ENCODE data around the gene CNNM4.

Gene CNNM4

DNA sequence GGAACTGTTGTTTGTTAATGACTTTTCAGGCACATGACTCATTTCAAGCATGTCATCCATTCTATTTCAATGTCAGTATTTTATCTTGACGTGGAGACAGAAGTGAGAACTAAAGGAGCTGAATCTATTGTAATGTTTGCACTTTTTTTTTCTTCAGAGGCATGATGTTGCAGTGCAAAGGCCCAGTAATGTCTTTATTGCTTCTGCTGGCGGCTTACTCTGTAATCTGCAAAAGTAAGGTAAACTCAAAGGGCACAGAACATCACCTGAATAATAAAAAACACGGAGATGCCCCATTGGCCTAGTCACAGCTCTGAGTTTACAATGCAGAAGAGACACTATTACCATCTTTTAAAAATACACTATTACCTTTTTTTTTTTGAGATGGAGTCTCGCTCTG, 53.0 kb downstream of the CNNM4 start:
- TF ChIP-seq ZNF610 (tag by site-specific recombination; IDR thresholded peaks at IDR 0.05; ENCODE audit: borderline replicate concordance) (no peak), PRDM2 (tag by site-specific recombination; IDR thresholded peaks at IDR 0.05; ENCODE audit: borderline replicate concordance) (no peak), REPIN1 (tag by site-specific recombination; IDR thresholded peaks at IDR 0.05; ENCODE audit: low read depth) (no peak), INSM2 (tag by site-specific recombination; IDR thresholded peaks at IDR 0.05) (no peak), ZNF792 (tag by site-specific recombination; IDR thresholded peaks at IDR 0.05) (no peak), ZNF10 (tag by site-specific recombination; IDR thresholded peaks at IDR 0.05) (no peak), ZNF292 (tag by site-specific recombination; IDR thresholded peaks at IDR 0.05; ENCODE audit: borderline replicate concordance, low read depth) (no peak)
- TF ChIP-seq, protein P1, sequence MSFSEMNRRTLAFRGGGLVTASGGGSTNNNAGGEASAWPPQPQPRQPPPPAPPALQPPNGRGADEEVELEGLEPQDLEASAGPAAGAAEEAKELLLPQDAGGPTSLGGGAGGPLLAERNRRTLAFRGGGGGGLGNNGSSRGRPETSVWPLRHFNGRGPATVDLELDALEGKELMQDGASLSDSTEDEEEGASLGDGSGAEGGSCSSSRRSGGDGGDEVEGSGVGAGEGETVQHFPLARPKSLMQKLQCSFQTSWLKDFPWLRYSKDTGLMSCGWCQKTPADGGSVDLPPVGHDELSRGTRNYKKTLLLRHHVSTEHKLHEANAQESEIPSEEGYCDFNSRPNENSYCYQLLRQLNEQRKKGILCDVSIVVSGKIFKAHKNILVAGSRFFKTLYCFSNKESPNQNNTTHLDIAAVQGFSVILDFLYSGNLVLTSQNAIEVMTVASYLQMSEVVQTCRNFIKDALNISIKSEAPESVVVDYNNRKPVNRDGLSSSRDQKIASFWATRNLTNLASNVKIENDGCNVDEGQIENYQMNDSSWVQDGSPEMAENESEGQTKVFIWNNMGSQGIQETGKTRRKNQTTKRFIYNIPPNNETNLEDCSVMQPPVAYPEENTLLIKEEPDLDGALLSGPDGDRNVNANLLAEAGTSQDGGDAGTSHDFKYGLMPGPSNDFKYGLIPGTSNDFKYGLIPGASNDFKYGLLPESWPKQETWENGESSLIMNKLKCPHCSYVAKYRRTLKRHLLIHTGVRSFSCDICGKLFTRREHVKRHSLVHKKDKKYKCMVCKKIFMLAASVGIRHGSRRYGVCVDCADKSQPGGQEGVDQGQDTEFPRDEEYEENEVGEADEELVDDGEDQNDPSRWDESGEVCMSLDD (tag by site-specific recombination; IDR thresholded peaks at IDR 0.05) = no peak
- TF ChIP-seq, protein P2, sequence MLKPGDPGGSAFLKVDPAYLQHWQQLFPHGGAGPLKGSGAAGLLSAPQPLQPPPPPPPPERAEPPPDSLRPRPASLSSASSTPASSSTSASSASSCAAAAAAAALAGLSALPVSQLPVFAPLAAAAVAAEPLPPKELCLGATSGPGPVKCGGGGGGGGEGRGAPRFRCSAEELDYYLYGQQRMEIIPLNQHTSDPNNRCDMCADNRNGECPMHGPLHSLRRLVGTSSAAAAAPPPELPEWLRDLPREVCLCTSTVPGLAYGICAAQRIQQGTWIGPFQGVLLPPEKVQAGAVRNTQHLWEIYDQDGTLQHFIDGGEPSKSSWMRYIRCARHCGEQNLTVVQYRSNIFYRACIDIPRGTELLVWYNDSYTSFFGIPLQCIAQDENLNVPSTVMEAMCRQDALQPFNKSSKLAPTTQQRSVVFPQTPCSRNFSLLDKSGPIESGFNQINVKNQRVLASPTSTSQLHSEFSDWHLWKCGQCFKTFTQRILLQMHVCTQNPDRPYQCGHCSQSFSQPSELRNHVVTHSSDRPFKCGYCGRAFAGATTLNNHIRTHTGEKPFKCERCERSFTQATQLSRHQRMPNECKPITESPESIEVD (tag by site-specific recombination; IDR thresholded peaks at IDR 0.05) = no peak
- TF ChIP-seq, protein P3, sequence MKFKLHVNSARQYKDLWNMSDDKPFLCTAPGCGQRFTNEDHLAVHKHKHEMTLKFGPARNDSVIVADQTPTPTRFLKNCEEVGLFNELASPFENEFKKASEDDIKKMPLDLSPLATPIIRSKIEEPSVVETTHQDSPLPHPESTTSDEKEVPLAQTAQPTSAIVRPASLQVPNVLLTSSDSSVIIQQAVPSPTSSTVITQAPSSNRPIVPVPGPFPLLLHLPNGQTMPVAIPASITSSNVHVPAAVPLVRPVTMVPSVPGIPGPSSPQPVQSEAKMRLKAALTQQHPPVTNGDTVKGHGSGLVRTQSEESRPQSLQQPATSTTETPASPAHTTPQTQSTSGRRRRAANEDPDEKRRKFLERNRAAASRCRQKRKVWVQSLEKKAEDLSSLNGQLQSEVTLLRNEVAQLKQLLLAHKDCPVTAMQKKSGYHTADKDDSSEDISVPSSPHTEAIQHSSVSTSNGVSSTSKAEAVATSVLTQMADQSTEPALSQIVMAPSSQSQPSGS (tag by site-specific recombination; IDR thresholded peaks at IDR 0.05; ENCODE audit: low read depth) = no peak
- POLR2A ChIA-PET = interaction anchor here (0.6 to 0.7 kb wide), 2 partner anchors 10 to 54 kb away, joined by 3 read pairs; no protein-coding TSS in a partner anchor
- CTCF ChIA-PET = interaction anchor here (0.6 to 1.9 kb wide), 5 partner anchors 13 to 232 kb away, joined by 3 to 7 read pairs (median 6); partner anchors contain the start of gene ANKRD39
- peaks cover 7% of the 10 kb centered on the region for H3K4me1 ChIP-seq (ENCODE audit: control insufficient read depth, insufficient read depth, low read length)
- no peaks in the 10 kb centered on the region for H3K9me3 ChIP-seq (ENCODE audit: control insufficient read depth, insufficient read depth, low read depth, low read length)
- no peak overlapping the region for H3K4me3 ChIP-seq (ENCODE audit: low read depth, low read length)
- no peak overlapping the region for H3K27ac ChIP-seq (ENCODE audit: extremely low read depth, low read depth, low read length)
- H3K36me3 ChIP-seq (ENCODE audit: control insufficient read depth in 2 of 2, insufficient read depth in 1 of 2, low read length in 2 of 2) = peaks cover 6 to 42% of the 10 kb centered on the region in 2 experiments; a peak in 2 of 3 replicates
